ENCODE results near the gene ZNF570. TPM values are rescaled to one million over a fixed set of nuclear protein-coding genes. Genes with fewer than 3 reads are reported as not detected.

ZNF570 gene
- polyA plus RNA-seq (ENCODE audit: insufficient read length in 12 of 12) = 1 to 10 TPM in 11 of 12 donors, not detected in 1; 5.5 to 9.0 (median 7.6) TPM
- long read RNA-seq, donor 1, full-length matches to known transcripts = 1 of 1 reads
- long read RNA-seq, donor 1, partial matches to known transcripts = 0 of 1 reads
- long read RNA-seq, donor 1, other reads (novel, unspliced or antisense) = 0 of 1 reads
- long read RNA-seq, donor 2, full-length matches to known transcripts = 3 of 3 reads
- long read RNA-seq, donor 2, partial matches to known transcripts = 0 of 3 reads
- long read RNA-seq, donor 2, other reads (novel, unspliced or antisense) = 0 of 3 reads
- long read RNA-seq, donor 3 = 0 reads
- long read RNA-seq, donor 4, partial matches to known transcripts = 0 of 2 reads
- long read RNA-seq, donor 4, other reads (novel, unspliced or antisense) = 0 of 2 reads
- long read RNA-seq, donor 5, full-length matches to known transcripts = 1 of 1 reads
- long read RNA-seq, donor 5, partial matches to known transcripts = 0 of 1 reads
- long read RNA-seq, donor 5, other reads (novel, unspliced or antisense) = 0 of 1 reads
- long read RNA-seq, donor 6 = 0 reads
- long read RNA-seq, donor 7 = 0 reads
- long read RNA-seq, donor 8, full-length matches to known transcripts = 4 of 4 reads
- long read RNA-seq, donor 8, partial matches to known transcripts = 0 of 4 reads
- long read RNA-seq, donor 8, other reads (novel, unspliced or antisense) = 0 of 4 reads
- long read RNA-seq, donor 9, full-length matches to known transcripts = 1 of 1 reads
- long read RNA-seq, donor 9, partial matches to known transcripts = 0 of 1 reads
- long read RNA-seq, donor 9, other reads (novel, unspliced or antisense) = 0 of 1 reads
- long read RNA-seq, donor 10, full-length matches to known transcripts = 1 of 1 reads
- long read RNA-seq, donor 10, partial matches to known transcripts = 0 of 1 reads
- long read RNA-seq, donor 10, other reads (novel, unspliced or antisense) = 0 of 1 reads
- long read RNA-seq, donor 11, full-length matches to known transcripts = 1 of 1 reads
- long read RNA-seq, donor 11, partial matches to known transcripts = 0 of 1 reads
- long read RNA-seq, donor 11, other reads (novel, unspliced or antisense) = 0 of 1 reads

GRCh38 chr19:37468961-37469777 lies at the start of gene ZNF570:
TSS of gene ZNF570 (plus strand) at chr19:37469356. CDS start at chr19:37470355, 999 bp downstream.
- DNase-seq = peak; percentile 93

GRCh38 chr19:37452500-37453245 lies 16.5 kb upstream of the ZNF570 start:
- DNase-seq = no peak

DNA sequence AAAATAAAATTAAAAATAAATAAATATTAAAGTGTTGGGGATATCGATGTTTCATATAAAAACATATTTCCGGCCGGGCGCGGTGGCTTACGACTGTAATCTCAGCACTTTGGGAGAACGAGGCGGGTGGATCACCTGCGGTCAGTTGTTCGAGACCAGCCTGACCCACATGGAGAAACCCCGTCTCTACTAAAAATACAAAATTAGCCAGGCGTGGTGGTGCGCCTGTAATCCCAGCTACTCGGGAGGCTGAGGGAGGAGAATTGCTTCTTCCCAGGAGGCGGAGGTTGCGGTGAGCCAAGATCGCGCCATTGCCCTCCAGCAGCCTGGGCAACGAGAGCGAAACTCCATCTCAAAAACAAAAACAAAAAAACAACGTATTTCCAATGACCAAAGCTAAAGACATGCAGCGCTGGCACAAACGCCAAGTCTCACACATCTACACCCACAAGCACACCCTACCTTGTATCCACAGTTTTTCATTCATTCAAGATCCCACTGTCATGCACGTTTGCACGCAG lies 2.8 kb upstream of the ZNF570 start:
- no peak for DNase-seq

- peak; percentile 95 for DNase-seq
These were observed 2.2 kb upstream of the ZNF570 start, which contains the start of gene ZNF569 for GRCh38 chr19:37466798-37467607. TSS of gene ZNF569 (minus strand) at chr19:37467444. CDS start at chr19:37444921, 22,523 bp downstream.

GRCh38 chr19:37467608-37468090 lies 1.5 kb upstream of the ZNF570 start:
- DNase-seq = no peak

- no peak for DNase-seq
These were observed 1.1 kb downstream of the ZNF570 start for GRCh38 chr19:37470216-37470615.

DNA sequence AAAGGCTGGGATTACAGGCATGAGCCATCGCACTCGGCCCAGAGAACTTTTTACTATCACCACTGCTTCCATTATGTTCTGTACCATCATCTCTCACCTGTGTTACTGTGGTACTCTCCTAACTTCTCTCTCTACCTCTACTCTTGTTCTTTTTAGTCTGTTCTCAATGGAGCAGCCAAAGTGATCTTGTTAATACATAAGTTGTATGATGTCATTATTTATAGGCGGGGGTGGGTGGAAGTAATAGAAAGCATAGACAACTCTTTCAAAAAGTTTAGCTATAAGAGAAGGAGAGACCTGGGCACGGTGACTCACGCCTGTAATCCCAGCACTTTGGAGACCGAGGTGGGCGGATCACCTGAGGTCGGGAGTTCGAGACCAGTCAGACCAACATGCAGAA lies 3.0 kb downstream of the ZNF570 start:
- no peak for DNase-seq

DNA sequence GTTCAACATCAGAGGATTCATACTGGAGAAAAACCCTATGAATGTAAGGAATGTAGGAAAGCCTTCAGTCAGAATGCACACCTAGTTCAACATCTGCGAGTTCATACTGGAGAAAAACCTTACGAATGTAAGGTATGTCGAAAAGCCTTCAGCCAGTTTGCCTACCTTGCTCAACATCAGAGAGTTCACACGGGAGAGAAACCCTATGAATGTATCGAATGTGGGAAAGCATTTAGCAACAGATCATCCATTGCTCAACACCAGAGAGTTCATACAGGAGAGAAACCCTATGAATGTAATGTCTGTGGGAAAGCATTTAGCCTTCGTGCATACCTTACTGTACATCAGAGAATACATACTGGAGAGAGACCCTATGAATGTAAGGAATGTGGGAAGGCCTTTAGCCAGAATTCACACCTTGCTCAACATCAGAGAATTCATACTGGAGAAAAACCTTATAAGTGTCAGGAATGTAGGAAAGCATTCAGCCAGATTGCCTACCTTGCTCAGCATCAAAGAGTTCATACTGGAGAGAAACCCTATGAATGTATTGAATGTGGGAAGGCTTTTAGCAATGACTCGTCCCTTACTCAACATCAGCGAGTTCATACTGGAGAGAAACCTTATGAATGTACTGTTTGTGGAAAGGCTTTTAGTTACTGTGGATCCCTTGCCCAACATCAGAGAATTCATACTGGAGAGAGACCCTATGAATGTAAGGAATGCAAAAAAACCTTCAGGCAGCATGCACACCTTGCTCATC lies 15.4 kb downstream of the ZNF570 start:
- DNase-seq = no peak

- DNase-seq = no peak
These were observed 23.1 kb downstream of the ZNF570 start for GRCh38 chr19:37492213-37492612.

DNA sequence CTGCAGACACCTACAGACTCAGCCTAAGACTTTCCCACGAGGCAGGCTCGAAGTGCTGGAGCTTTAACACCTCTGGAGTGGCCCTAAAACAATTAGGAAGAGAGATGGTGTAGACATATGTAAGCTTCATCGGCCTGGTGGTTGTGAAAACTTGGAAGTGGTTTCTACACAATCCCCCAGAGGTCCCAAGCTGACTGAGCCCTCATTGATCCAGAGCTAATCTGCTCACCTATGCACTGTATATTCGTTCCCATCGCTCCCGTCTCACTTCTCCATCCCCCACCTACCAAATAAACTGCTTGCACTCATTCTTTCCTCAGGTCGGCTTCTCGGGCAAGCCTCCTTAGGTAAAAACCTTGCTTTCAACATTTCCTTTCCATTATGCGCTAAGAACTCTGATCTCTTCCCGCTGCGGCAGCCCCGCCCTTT lies 36.8 kb downstream of the ZNF570 start:
- DNase-seq = no peak

DNA sequence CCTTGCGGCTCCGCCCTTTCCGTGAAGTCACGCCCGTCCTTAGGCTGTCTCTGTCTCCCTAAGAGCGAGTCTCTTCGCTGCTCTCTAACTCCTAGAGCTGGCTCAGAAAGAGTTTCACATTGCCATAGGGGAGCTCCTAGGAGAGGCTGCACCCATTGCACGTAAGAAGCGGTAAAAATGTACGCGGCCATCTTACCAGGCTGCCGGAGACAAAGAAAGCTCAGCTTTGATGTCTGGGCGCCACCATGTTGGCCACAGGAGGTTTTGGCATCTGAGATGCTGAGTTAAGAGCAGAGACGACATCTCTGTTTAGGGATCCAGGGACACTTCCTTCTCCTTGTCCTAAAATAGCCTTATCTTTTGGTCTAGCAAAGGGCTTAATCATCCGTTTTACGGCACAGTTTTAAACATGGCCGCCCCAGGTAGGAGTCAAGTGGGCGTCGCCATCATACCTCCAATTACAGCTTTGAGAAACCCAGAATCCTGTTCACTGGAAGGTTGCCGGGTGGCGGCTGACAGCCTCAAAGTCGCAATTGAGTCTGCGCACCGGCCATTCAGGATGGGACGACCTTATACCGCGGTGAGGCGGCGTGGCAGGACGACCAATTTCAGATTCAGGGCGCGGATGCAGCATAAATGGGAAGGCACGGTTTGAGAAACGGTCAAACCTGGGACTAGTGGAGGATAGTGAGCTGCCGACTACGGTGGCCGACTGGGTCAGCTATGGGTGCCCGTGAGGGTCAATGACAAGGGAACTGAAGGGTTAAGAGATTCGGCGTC lies 37.4 kb downstream of the ZNF570 start, which contains the start of gene ZNF793:
TSS of gene ZNF793 (plus strand) at position 553 of the 780 bp plus-strand sequence. CDS start 16,501 bp downstream, outside the sequence.
- DNase-seq = peak; percentile 88

GRCh38 chr19:37507167-37507464 lies 38.0 kb downstream of the ZNF570 start:
- DNase-seq = no peak

DNA sequence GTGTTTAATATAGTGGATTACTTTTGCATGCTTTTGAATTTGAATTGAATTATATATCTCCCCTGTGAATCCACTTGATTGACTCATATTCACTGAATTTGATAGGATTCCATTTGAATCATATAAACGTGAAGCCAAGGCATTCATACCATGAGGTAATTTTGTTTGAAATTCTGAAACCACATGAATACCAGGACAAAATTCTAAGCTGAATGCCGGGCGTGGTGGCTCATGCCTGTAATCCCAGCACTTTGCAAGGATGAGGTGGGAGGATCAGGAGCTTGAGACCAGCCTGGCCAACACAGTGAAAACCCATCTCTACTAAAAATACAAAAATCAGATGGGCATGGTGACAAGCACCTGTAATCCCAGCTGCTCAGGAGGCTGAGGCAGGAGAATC lies 42.0 kb downstream of the ZNF570 start:
- no peak for DNase-seq

DNA sequence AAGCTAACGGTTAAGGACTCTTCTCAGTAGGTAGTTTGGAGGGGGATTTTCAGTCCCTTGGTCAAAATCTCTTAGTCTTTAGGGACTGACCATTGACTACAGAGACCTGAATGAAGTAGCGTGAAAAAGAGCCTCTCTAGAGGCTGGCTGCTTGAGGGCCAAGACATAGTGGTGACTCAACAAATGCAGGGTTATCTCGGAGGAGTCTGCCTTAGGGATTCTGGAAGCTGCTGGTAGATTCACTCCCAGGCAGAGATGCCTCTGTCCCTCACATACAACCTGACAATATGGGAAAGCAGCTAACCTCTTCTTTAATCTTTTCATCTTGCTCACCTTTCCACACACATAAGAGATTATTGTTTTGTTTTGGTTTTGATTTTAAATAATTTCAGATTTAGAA lies 42.7 kb downstream of the ZNF570 start:
- DNase-seq = no peak

DNA sequence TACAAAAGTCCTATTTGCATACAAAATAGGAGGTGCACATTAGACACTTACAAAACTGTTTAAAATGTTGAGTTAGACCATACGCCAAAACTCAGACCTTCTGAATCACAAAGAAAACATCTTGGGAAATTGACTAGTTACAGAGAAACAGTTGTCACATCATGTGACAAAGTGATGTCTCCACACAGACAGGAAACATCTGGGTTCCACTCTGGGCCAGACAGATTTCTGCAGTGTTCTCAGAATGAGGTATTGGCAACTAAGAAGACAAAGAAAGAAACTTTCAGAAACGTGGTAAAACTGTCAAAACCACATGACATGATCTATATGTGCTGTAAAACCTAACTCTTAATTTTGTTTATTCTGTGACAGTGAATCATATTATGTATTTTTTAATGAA lies 44.2 kb downstream of the ZNF570 start:
- DNase-seq = no peak

DNA sequence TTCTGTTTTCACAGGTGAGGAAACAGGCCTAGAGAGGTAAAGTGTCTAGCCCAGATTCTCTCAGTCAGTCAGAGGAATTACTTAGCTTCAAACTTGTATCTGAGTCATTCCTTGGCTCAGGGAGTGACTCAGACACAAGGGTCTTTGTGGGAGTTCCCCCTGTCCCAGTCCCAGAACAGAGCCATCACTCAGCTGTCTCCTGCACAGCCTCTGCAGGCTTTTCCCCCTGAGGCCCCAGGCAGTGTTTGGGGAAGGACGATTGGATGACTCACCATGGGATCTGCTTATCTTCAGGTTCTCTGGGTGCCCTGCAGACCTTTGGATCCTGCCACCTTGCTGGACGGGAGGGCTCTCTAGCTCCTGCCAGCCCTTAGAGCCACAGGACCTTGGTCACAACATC lies 50.7 kb downstream of the ZNF570 start:
- no peak for DNase-seq

GRCh38 chr19:37537391-37537947 lies 68.3 kb downstream of the ZNF570 start:
- DNase-seq = no peak
